ENCODE data around the gene PABPC1L2B.
"Not testable (repeated sequence)": the region's sequence is repeated elsewhere in the genome, so short reads cannot be mapped to it uniquely, and the experiment has no call there.

GRCh38 chrX:73002733-73003132 lies at the start of gene PABPC1L2B:
- TF ChIP-seq TAF1 (IDR thresholded peaks at IDR 0.05; ENCODE audit: borderline replicate concordance, insufficient read depth, low read length); POLR2AphosphoS5 (IDR thresholded peaks at IDR 0.05; ENCODE audit: low read depth, low read length); REST (IDR thresholded peaks at IDR 0.05; ENCODE audit: insufficient read depth in 1 of 2, low read depth in 2 of 2, low read length in 2 of 2); SIN3A (IDR thresholded peaks at IDR 0.05; ENCODE audit: borderline replicate concordance, insufficient read depth, low read length): not testable (repeated sequence)
